HG03135 (cell line): ENCODE data around the gene SLC25A11.
"Not testable (repeated sequence)": the region's sequence is repeated elsewhere in the genome, so short reads cannot be mapped to it uniquely, and the experiment has no call there.

Source experiments
- ATAC-seq: cut with Tn5 transposase; IDR thresholded peaks from one replicate; pipeline ENCODE4 v1.9.1; 2021; ENCODE audit warnings: mild to moderate bottlenecking, moderate library complexity; ENCODE audit not compliant: unreplicated experiment

The SLC25A11 gene

GRCh38 chr17:4920351-4921048, 19.3 kb downstream of the SLC25A11 start:
- no peak for ATAC-seq

- ATAC-seq = no peak
Observed at GRCh38 chr17:4919511-4920047, 20.3 kb downstream of the SLC25A11 start.

DNA sequence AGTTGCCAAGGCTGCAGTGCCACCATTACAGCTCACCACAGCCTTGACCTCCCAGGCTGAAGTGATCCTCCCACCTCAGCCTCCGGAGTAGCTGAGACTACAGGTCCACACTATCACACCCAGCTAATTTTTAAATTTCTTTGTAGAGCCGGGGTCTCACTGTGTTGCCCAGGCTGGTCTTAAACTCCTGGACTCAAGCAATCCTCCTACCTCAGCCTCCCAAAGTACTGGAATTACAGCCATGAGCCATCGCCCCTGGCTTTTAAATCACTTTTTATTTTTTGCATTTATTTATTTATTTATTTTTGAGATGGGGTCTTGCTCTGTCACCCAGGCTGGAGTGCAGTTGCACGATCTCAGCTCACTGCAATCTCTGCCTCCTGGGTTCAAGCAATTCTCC, 25.3 kb downstream of the SLC25A11 start:
- not testable (repeated sequence) for ATAC-seq

DNA sequence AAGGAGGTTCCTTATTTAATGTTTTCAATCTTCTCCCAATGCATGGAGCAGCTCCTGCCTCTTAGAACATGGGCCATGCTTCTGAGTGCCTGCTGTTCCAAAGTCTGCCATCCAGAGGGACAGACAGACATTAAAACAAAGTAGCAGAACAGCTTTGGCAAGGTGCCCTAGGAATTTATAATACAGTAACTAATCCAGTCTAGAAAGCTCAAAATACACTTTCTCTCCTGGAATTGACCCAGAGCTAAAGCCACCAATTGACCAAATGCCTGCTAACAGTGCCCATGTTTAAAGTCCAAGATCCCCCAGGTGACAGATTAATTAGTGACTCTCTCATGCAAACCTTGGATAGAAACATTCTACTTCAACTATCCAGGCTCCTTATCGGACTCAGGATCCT, 25.9 kb downstream of the SLC25A11 start:
- no peak for ATAC-seq

DNA sequence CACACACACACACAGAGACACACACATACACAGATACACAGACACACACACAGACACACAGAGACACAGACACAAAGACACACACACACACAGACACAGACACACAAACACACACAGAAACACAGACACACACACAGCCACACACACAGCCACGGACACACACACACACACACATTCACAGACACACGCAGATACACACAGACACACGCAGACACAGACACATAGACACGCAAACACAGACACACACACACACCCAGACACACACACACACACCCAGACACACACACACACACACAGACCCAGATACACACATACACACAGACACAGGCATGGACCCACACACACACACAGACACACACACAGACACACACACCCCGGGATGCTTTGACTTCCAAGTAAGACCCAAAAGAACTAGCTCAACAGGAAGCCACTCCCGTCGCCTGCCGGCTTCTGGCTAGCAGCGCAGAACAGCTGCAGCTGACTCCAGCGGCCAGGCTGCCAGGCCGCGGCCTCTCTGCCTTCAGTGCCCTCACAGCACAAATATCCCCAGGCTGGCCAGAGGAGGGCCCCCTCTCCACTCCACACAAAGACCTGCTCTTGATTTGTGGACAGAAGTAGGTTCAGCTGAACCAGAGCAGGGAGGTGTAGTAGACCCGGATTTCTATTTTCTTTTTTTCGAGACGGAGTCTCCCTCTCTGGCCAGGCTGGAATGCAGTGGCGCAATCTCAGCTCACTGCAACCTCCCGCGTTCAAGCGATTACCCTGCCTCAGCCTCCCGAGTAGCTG, 30.9 kb downstream of the SLC25A11 start:
- peak; percentile 66 for ATAC-seq

DNA sequence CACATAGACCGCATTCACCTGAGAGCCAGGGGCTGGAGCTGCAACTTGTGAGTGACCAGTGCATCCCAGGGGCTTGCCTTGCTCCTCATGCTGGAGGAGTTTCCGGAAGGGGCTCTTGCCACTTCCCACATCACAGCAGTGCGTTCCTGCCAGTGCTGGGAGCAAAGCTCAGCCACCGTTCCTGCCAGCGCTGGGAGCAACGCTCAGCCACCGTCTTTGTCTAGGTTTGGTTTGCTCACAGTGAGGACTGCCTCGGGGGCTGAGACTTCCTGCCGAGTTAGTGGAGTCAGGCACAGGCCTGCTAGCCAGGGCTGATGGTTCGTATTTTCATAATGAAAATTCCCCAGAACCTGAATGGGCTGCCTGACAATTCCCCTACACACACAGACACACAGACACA, 31.5 kb downstream of the SLC25A11 start:
- no peak for ATAC-seq

DNA sequence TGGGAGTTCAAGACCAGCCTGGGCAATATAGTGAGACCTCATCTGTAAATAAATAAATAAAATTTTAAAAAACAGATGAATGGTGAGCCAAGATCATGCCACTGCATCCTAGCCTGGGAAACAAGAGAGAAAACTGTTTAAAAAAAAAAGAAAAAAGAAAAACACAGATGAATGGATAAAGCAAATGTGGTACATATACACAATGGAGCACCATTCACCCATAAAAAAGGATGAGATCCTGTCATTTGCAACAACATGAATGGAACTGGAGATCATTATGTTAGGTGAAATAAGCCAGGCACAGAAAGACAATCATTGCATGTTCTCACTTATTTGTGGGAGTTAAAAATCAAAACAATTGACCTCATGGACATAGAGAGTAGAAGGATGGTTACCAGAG, 33.2 kb downstream of the SLC25A11 start:
- ATAC-seq = not testable (repeated sequence)

DNA sequence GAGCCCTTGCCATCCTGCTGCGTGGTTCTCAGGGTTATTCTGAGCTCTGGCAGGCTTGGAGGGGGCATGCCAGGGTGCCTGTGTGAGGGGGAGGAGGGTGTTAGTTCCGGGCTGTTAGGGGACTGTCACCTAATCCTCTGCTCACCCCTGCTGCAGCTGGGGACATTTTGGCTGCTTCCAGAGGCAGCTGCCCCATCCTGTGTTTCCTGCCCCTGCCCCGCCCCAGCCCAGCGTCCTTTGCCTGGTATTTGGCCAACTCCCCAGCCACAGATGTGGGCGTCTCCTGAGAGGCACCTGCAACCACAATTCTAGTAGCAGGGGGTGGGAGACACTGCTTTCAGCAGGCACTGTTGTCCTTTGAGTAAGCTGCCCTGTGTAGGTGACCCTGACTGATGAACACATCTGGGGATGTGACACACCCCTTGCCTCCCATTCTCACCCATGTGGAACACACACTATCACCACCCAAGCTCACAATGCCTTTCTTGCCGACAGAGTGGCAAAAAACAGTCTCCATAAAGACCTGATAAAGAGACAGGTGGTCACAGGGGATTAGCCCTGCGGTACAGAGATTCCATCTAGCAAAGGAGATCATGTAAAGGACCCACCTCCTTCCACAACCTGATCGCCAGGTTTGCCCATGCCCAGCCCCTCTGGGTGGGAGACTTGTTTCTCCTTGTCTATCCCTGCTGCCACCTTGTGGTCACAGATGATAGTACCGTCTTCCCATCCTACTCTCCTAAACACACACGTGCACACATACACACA, 36.6 kb downstream of the SLC25A11 start, which contains the start of gene CHRNE:
CHRNE (minus strand) TSS at position 48 of the 768 bp plus-strand sequence; CDS start at position 13, 35 bp downstream.
- no peak for ATAC-seq

GRCh38 chr17:4902540-4902939, 37.3 kb downstream of the SLC25A11 start:
- no peak for ATAC-seq

- no peak for ATAC-seq
Observed at GRCh38 chr17:4901648-4902344, 38.0 kb downstream of the SLC25A11 start.

- ATAC-seq = no peak
Observed at GRCh38 chr17:4901108-4901647, 38.7 kb downstream of the SLC25A11 start.

- ATAC-seq = no peak
Observed at GRCh38 chr17:4900231-4901107, 39.4 kb downstream of the SLC25A11 start.

DNA sequence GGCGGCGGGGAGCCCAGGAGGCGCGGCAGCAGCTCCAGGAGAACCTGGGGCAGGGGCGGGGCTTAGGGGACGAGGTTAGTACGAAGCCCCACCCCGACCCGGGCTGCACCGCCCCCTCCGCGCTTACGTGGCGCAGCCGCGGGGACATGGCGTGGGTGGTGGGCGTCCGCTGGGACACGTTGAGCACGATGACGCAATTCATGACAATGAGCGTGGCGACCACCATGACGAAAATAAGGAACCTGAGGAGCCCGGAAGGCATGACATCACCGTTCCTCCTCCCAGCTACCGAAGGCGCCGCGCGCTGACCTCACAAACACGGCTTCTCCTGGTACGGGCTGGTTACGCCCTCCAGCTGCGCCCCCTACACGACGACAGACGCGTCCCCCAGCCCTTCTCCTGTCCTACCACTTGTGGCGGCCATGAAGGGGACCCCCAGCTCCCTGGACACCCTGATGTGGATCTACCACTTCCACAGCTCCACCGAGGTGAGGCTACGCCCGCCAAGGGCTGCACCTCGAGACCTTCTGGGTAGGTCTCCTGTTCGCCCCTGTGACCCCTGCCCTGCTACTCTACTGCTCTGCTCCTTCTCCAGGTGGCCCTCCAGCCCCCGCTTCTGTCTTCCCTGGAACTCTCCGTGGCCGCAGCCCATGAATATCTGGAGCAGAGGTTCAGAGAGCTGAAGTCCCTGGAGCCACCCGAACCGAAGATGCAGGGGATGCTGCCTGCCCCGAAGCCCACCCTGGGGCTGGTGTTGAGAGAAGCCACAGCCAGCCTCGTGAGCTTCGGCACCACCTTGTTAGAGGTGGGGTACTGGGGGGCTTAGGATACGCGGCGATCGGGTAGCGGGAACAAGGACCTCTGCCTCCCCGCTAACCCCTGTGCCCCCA, 40.3 kb downstream of the SLC25A11 start, which contains the start of gene C17orf107:
C17orf107 (plus strand) TSS at position 196 of the 890 bp plus-strand sequence; CDS start at position 423, 227 bp downstream.
- no peak for ATAC-seq

DNA sequence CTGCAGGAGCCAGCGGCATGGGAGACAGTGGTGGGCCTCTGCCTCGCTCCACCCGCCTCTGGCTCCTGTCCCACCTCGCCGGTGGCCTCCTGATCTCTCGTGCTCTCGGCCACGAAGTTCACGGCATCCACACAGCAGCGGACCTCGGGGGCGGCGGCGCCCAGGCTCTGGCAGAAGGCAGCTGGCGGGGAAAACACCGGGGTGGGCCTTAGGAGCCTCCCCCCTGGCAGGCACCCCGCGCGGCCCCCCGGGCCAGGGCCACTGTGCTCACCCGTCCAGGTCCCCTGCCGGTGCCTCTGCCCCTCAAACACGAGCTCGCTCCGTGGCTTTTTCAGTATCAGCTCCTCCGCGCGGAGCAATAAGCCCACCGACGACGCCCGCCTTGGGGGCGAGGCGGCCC, 40.9 kb downstream of the SLC25A11 start:
- no peak for ATAC-seq

GRCh38 chr17:4898351-4898750, 41.5 kb downstream of the SLC25A11 start:
- ATAC-seq = no peak

GRCh38 chr17:4897785-4898184, 42.1 kb downstream of the SLC25A11 start:
- no peak for ATAC-seq

DNA sequence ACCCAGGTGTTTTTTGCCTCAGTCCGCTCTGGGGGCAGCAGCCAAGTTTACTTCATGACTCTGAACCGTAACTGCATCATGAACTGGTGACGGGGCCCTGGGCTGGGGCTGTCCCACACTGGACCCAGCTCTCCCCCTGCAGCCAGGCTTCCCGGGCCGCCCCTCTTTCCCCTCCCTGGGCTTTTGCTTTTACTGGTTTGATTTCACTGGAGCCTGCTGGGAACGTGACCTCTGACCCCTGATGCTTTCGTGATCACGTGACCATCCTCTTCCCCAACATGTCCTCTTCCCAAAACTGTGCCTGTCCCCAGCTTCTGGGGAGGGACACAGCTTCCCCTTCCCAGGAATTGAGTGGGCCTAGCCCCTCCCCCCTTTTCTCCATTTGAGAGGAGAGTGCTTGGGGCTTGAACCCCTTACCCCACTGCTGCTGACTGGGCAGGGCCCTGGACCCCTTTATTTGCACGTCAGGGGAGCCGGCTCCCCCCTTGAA, 42.6 kb downstream of the SLC25A11 start:
- no peak for ATAC-seq
